ENCODE measurements around the gene RELN. TPM values are rescaled to one million over a fixed set of nuclear protein-coding genes. Genes with fewer than 3 reads are reported as not detected.

Gene RELN
- total and polyA plus RNA-seq, 4 donors: 31.9 to 131 (median 69.7) TPM

DNA sequence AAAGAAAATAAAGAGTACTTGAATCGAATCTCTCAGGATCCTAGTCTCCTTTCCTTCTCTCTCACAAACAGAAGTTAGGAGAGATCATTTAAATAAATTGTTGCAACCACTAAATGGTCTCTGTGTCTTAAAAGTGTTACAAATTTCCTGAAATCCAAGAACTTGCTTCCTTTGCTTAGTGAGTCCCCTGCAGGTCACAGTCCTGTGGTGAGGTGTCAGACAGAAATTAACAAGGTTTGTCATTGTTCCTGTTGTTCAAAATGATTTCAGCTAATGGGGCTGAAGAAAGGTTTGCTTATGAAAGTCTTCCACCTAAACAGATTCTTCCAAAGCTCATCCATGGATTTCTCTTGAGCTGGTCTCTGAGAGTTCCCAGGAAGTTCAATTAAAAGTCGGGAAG lies 391.9 kb downstream of the RELN start:
- Histone ChIP-seq H3K27me3 (ENCODE audit: control insufficient read depth, insufficient read depth, low read length) (no peaks in the 10 kb centered on the region), H3K4me1 (ENCODE audit: control insufficient read depth, insufficient read depth, low read length) (no peaks in the 10 kb centered on the region), H3K4me3 (ENCODE audit: low read depth, low read length) (no peak overlapping the region), H3K27ac (ENCODE audit: low read depth, low read length) (no peak overlapping the region), H3K36me3 (ENCODE audit: control insufficient read depth, insufficient read depth, low read length) (no peaks in the 10 kb centered on the region), H3K9me3 (ENCODE audit: control insufficient read depth, insufficient read depth, low read length) (no peaks in the 10 kb centered on the region)
- WGBS (ENCODE audit: insufficient coverage): no CpG with 5 or more reads among the region's 2 CpGs
- DNase-seq (ENCODE audit: low read depth in 4 of 6, low spot score in 6 of 6): no peak

DNA sequence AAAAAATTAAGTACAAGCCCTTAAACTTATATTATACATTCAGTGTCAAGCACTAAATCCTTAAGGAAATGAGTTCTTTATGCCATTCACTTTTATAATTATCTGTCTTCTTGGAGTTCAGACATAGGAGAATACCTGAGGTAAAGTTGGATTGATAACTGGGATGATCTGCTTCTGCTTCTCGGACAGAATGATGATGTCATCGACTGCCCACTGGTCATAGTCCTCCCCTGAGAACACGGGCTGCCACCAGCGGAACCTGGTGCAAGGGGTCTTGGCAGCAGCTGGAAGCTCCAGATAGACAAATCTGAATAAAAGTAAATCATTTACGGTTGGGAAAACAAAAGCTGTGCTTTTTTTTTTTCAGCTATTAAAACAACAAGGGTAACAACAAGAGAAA lies 395.3 kb downstream of the RELN start:
- no peak for DNase-seq (ENCODE audit: low read depth in 4 of 6, low spot score in 6 of 6)
- Histone ChIP-seq H3K36me3 (ENCODE audit: control insufficient read depth, insufficient read depth, low read length) (no peaks in the 10 kb centered on the region), H3K27me3 (ENCODE audit: control insufficient read depth, insufficient read depth, low read length) (no peaks in the 10 kb centered on the region), H3K4me1 (ENCODE audit: control insufficient read depth, insufficient read depth, low read length) (no peaks in the 10 kb centered on the region), H3K9me3 (ENCODE audit: control insufficient read depth, insufficient read depth, low read length) (no peaks in the 10 kb centered on the region), H3K27ac (ENCODE audit: low read depth, low read length) (no peak overlapping the region), H3K4me3 (ENCODE audit: low read depth, low read length) (no peak overlapping the region)
- 82% methylated on average over 4 of the region's 5 CpGs for WGBS (ENCODE audit: insufficient coverage)

DNA sequence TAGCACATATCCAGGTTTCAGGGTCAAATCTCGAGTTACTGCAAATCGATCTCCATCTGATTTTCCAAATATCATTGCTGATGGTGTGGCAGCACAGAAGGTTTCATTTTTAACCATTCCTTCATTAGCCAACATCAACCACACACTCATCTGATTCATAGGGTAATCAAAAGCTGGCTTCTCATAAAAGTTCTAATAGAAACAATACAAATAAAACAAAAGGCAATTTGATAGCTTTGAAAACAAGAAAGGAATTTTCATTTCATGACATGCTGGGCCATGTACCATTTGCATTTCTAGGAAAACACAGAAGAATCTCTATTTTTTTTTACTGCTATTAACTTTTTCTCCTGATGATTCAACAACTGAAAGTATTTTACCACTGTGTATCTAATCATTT lies 395.8 kb downstream of the RELN start:
- no peaks in the 10 kb centered on the region for H3K4me1 ChIP-seq (ENCODE audit: control insufficient read depth, insufficient read depth, low read length)
- 92% methylated on average over 2 of the region's 2 CpGs for WGBS (ENCODE audit: insufficient coverage)
- DNase-seq (ENCODE audit: low read depth in 4 of 6, low spot score in 6 of 6): no peak
- H3K27ac ChIP-seq (ENCODE audit: low read depth, low read length): no peak overlapping the region
- H3K9me3 ChIP-seq (ENCODE audit: control insufficient read depth, insufficient read depth, low read length): no peaks in the 10 kb centered on the region
- no peak overlapping the region for H3K4me3 ChIP-seq (ENCODE audit: low read depth, low read length)
- H3K36me3 ChIP-seq (ENCODE audit: control insufficient read depth, insufficient read depth, low read length): no peaks in the 10 kb centered on the region
- no peaks in the 10 kb centered on the region for H3K27me3 ChIP-seq (ENCODE audit: control insufficient read depth, insufficient read depth, low read length)

DNA sequence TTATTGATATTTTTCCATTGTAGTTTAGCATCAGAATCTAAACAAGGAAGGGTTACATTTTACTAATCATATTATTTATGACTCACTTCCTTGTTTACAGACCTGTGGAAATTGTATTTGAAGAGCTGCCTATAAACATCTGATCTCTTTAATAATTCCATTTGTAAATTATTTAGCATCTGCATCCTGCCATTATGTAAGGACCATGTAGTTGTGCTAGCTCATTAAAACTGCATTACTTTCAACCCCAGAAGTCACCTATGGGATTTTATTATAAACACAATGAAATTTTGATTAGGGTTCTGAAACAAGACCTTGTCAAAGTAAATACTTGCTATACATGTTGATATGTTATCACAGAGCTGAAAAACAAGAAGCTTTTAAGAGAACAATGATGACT lies 396.6 kb downstream of the RELN start:
- no peak for DNase-seq (ENCODE audit: low read depth in 4 of 6, low spot score in 6 of 6)
- H3K4me3 ChIP-seq (ENCODE audit: low read depth, low read length): no peak overlapping the region
- H3K27ac ChIP-seq (ENCODE audit: low read depth, low read length): no peak overlapping the region

DNA sequence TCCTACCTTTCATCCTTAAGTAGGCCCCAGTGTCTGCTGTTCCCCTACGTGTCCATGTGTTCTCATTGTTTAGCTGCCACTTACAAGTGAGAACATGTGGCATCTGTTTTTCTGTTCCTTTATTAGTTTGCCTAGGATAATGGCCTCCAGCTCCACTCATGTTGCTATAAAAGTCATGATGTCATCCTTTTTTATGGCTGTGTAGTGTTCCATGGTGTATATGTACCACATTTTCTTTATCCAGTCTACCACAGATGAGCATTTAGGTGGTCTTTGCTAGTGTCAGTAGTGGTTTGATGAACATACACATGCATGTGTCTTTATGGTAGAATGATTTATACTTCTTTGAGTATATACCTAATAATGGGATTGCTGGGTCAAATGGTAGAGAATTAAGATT lies 397.3 kb downstream of the RELN start:
- WGBS (ENCODE audit: insufficient coverage): no CpG with 5 or more reads among the region's 1 CpG
- Histone ChIP-seq H3K4me1 (ENCODE audit: control insufficient read depth, insufficient read depth, low read length) (no peaks in the 10 kb centered on the region), H3K27ac (ENCODE audit: low read depth, low read length) (no peak overlapping the region), H3K9me3 (ENCODE audit: control insufficient read depth, insufficient read depth, low read length) (no peaks in the 10 kb centered on the region), H3K4me3 (ENCODE audit: low read depth, low read length) (no peak overlapping the region), H3K27me3 (ENCODE audit: control insufficient read depth, insufficient read depth, low read length) (no peaks in the 10 kb centered on the region), H3K36me3 (ENCODE audit: control insufficient read depth, insufficient read depth, low read length) (no peaks in the 10 kb centered on the region)
- DNase-seq (ENCODE audit: low read depth in 4 of 6, low spot score in 6 of 6): no peak

More for the DNA sequence above, 396.6 kb downstream of the RELN start:
- Histone ChIP-seq H3K36me3 (ENCODE audit: control insufficient read depth, insufficient read depth, low read length) (no peaks in the 10 kb centered on the region), H3K9me3 (ENCODE audit: control insufficient read depth, insufficient read depth, low read length) (no peaks in the 10 kb centered on the region), H3K4me1 (ENCODE audit: control insufficient read depth, insufficient read depth, low read length) (no peaks in the 10 kb centered on the region), H3K27me3 (ENCODE audit: control insufficient read depth, insufficient read depth, low read length) (no peaks in the 10 kb centered on the region)

DNA sequence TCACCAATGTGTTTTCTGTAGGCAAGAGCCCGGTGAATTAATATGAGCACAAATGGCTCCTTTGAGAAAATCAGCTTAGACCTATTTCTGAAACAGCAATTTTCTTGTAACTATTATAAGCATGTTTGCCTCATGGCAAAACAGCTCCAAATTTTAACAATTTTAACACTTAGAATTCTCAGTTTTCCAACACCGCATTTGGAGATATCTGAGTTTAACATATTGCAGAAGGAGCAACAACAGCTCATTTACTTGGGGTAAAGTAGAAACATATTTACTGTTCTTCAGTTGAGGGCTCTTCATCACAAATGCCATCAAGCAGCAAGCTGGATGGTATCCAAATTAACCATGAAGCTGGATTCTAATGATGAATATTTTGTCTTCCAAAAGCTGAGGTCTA lies 409.4 kb downstream of the RELN start:
- Histone ChIP-seq H3K9me3 (ENCODE audit: control insufficient read depth, insufficient read depth, low read length) (no peaks in the 10 kb centered on the region), H3K4me1 (ENCODE audit: control insufficient read depth, insufficient read depth, low read length) (peaks cover 5% of the 10 kb centered on the region), H3K36me3 (ENCODE audit: control insufficient read depth, insufficient read depth, low read length) (no peaks in the 10 kb centered on the region), H3K27ac (ENCODE audit: low read depth, low read length) (no peak overlapping the region), H3K4me3 (ENCODE audit: low read depth, low read length) (no peak overlapping the region), H3K27me3 (ENCODE audit: control insufficient read depth, insufficient read depth, low read length) (no peaks in the 10 kb centered on the region)
- DNase-seq (ENCODE audit: low read depth in 4 of 6, low spot score in 6 of 6): peak in 1 of 6 donors; percentile 61
- WGBS (ENCODE audit: insufficient coverage): 86% methylated on average over 1 of the region's 2 CpGs

DNA sequence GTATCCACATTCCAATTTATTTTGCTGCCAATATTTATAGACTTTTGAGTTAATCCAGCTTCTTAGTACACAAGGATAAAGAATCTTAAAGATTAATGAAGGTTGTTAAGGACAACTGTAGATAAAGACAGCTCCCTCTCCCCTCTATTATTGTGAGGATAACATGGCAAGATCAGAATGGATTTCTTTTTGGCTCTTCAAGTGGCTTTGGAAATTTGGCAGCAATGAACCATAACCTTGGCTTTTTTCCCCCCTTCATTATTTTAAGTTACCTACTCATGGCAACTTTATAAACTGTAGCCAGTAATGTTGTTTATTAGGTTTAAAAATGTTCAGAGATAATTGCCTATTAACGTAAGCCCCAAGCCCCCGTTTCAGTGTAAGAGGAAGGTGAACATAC lies 412.4 kb downstream of the RELN start:
- Histone ChIP-seq H3K27ac (ENCODE audit: low read depth, low read length) (no peak overlapping the region), H3K27me3 (ENCODE audit: control insufficient read depth, insufficient read depth, low read length) (no peaks in the 10 kb centered on the region), H3K4me3 (ENCODE audit: low read depth, low read length) (no peak overlapping the region), H3K4me1 (ENCODE audit: control insufficient read depth, insufficient read depth, low read length) (peaks cover 5% of the 10 kb centered on the region), H3K9me3 (ENCODE audit: control insufficient read depth, insufficient read depth, low read length) (no peaks in the 10 kb centered on the region), H3K36me3 (ENCODE audit: control insufficient read depth, insufficient read depth, low read length) (no peaks in the 10 kb centered on the region)
- no CpG with 5 or more reads among the region's 2 CpGs for WGBS (ENCODE audit: insufficient coverage)
- DNase-seq (ENCODE audit: low read depth in 4 of 6, low spot score in 6 of 6): no peak

DNA sequence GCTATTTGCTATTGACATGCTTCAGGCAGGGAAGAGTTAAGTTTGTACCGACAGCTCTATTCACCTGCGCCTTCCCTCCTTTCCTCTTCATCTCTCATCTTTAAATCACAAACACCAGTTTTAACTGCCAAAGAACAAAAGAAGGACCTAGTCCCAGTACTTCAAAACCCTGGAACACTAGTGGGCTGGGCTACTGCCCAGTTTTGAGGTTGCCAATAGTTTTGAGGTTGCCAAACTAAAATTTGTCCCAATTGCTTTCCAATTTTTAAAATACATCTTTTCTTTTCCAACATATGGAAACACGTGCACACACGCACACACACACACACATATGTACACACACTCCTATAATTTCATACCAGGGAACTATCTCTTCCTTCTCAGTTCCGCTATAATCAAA lies 412.8 kb downstream of the RELN start:
- Histone ChIP-seq H3K27me3 (ENCODE audit: control insufficient read depth, insufficient read depth, low read length) (no peaks in the 10 kb centered on the region), H3K9me3 (ENCODE audit: control insufficient read depth, insufficient read depth, low read length) (no peaks in the 10 kb centered on the region), H3K27ac (ENCODE audit: low read depth, low read length) (no peak overlapping the region), H3K4me3 (ENCODE audit: low read depth, low read length) (no peak overlapping the region), H3K36me3 (ENCODE audit: control insufficient read depth, insufficient read depth, low read length) (no peaks in the 10 kb centered on the region), H3K4me1 (ENCODE audit: control insufficient read depth, insufficient read depth, low read length) (peaks cover 5% of the 10 kb centered on the region)
- 68% methylated on average over 4 of the region's 5 CpGs for WGBS (ENCODE audit: insufficient coverage)
- DNase-seq (ENCODE audit: low read depth in 4 of 6, low spot score in 6 of 6): peak in 1 of 6 donors; percentile 84

DNA sequence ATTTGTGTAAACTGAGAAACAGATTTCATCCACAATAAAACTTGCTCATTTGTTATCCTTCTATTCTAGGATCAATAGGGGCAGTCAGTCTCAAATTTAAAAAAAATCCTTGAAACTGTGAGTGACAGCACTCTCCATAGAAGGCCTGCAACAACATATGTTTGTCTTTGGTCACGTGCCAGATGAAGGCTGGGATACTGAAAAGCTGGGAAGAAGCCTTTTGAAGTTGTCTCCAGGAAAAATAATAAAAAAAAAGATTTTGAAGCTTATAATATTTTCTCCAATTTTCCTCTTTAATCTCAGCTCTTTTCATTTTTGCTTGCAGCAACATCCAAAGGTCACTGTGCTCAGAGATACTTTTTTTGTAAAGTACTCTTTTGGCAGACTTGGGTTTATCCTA lies 414.9 kb downstream of the RELN start:
- H3K36me3 ChIP-seq (ENCODE audit: control insufficient read depth, insufficient read depth, low read length): no peaks in the 10 kb centered on the region
- H3K27ac ChIP-seq (ENCODE audit: low read depth, low read length): no peak overlapping the region
- no peaks in the 10 kb centered on the region for H3K27me3 ChIP-seq (ENCODE audit: control insufficient read depth, insufficient read depth, low read length)
- peaks cover 5% of the 10 kb centered on the region for H3K4me1 ChIP-seq (ENCODE audit: control insufficient read depth, insufficient read depth, low read length)
- H3K9me3 ChIP-seq (ENCODE audit: control insufficient read depth, insufficient read depth, low read length): no peaks in the 10 kb centered on the region
- no peak overlapping the region for H3K4me3 ChIP-seq (ENCODE audit: low read depth, low read length)
- WGBS (ENCODE audit: insufficient coverage): no CpG with 5 or more reads among the region's 1 CpG
- DNase-seq (ENCODE audit: low read depth in 4 of 6, low spot score in 6 of 6): peak in 1 of 6 donors; percentile 83

DNA sequence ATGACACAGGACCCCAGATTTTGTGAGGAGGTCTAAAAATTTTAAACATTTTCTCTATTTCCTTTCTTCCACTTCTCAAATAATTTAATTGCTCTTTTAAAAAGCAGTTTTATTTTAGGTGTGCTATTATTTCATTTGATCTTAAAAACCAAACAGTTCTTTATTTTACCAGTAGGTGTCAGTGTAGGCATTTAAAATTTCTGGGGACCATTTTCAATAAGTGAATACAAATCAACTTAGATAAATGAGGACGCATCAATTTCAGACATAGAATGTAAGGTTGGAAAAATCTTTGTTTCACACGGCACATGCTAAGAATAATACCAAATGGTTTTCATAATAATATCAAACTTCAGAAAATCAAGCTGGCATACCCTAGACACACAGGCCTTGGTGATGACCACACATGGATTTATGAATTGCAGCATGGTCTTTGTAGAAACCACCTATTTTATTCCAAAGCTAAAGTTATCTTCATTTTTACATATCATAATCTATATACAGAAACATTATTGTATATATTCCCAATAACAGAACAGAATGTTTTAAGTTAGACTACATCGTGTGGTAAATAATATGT lies 415.9 kb downstream of the RELN start:
- Histone ChIP-seq H3K27ac (ENCODE audit: low read depth, low read length) (no peak overlapping the region), H3K27me3 (ENCODE audit: control insufficient read depth, insufficient read depth, low read length) (no peaks in the 10 kb centered on the region), H3K4me3 (ENCODE audit: low read depth, low read length) (no peak overlapping the region), H3K4me1 (ENCODE audit: control insufficient read depth, insufficient read depth, low read length) (peaks cover 5% of the 10 kb centered on the region), H3K36me3 (ENCODE audit: control insufficient read depth, insufficient read depth, low read length) (no peaks in the 10 kb centered on the region), H3K9me3 (ENCODE audit: control insufficient read depth, insufficient read depth, low read length) (no peaks in the 10 kb centered on the region)
- peak in 5 of 6 donors; percentile 26 to 89 (median 54) for DNase-seq (ENCODE audit: low read depth in 4 of 6, low spot score in 6 of 6)
- no CpG with 5 or more reads among the region's 3 CpGs for WGBS (ENCODE audit: insufficient coverage)
